ENCODE results near the gene NGB.

GRCh38 chr14:77249286-77249685 is 21.7 kb downstream of the NGB start:
- TF ChIP-seq, protein P1, sequence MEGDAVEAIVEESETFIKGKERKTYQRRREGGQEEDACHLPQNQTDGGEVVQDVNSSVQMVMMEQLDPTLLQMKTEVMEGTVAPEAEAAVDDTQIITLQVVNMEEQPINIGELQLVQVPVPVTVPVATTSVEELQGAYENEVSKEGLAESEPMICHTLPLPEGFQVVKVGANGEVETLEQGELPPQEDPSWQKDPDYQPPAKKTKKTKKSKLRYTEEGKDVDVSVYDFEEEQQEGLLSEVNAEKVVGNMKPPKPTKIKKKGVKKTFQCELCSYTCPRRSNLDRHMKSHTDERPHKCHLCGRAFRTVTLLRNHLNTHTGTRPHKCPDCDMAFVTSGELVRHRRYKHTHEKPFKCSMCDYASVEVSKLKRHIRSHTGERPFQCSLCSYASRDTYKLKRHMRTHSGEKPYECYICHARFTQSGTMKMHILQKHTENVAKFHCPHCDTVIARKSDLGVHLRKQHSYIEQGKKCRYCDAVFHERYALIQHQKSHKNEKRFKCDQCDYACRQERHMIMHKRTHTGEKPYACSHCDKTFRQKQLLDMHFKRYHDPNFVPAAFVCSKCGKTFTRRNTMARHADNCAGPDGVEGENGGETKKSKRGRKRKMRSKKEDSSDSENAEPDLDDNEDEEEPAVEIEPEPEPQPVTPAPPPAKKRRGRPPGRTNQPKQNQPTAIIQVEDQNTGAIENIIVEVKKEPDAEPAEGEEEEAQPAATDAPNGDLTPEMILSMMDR (IDR thresholded peaks at IDR 0.05): no peak
- TF ChIP-seq EZH2 (IDR thresholded peaks at IDR 0.05; ENCODE audit: borderline replicate concordance, insufficient read depth, low read depth, low read length, poor library complexity, severe bottlenecking): no peak

Measured in B cell (primary cell).